ENCODE data around the gene CCDC63. TPM values are rescaled to one million over a fixed set of nuclear protein-coding genes. Genes with fewer than 3 reads are reported as not detected.

Gene CCDC63
- total and polyA plus RNA-seq, 9 of the 15 experiments (the other 6 are each of a cell fraction or from before 2014, with no cell fraction given) = not detected

DNA sequence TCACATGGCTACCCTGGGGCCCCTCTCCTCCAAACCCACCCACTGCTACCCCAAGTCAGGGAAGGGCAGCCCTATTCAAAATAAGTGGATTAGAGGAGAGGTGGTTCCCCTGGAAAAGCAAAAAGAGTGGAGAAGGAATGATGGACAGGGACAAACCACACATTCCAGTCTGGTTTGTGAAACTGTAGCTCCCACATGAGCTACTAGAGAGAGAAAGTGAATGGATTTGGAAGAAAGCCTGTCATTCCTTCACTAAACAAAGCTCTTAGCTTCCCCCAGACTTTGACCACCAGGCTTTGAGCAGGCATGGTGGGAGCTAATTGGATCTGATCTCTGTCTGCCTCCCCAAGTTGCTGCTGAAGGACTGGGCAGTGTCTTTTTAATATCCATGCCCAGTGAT is 28.0 kb downstream of the CCDC63 start:
- ChIA-PET CTCF (ENCODE audit: low intra/inter-chr PET ratio) (no interaction called here), POLR2A (no interaction called here)
- no peak for DNase-seq (ENCODE audit: extremely low read depth in 1 of 4, low spot score in 3 of 4)
- no peaks in the 10 kb centered on the region for H3K79me2 ChIP-seq (ENCODE audit: control insufficient read depth, insufficient read depth, low read length)
- H3K27me3 ChIP-seq (ENCODE audit: control insufficient read depth in 2 of 2, insufficient read depth in 2 of 2, low read length in 2 of 2) = peaks cover 7 to 23% of the 10 kb centered on the region in 2 experiments; a peak in 4 of 5 replicates
- no peak for FAIRE-seq
- H4K20me1 ChIP-seq (replicated peaks; ENCODE audit: control insufficient read depth, insufficient read depth, low read length) = no peaks in the 10 kb centered on the region
- in situ Hi-C loops (cut with MboI) = no loop called here
- H2AFZ ChIP-seq (ENCODE audit: low read depth, low read length) = no peak overlapping the region
- no peaks in the 10 kb centered on the region for H3K9me3 ChIP-seq (replicated peaks; ENCODE audit: control insufficient read depth, insufficient read depth, low read depth, low read length)
- no TSS peak for BruUV-seq (replicated peaks)
- no peak for TF ChIP-seq PRMT5 (CRISPR knock-in tag; IDR thresholded peaks at IDR 0.05)
- no peak for TF ChIP-seq GATAD2B (IDR thresholded peaks at IDR 0.05; ENCODE audit: borderline replicate concordance)
- TF ChIP-seq, protein P1, sequence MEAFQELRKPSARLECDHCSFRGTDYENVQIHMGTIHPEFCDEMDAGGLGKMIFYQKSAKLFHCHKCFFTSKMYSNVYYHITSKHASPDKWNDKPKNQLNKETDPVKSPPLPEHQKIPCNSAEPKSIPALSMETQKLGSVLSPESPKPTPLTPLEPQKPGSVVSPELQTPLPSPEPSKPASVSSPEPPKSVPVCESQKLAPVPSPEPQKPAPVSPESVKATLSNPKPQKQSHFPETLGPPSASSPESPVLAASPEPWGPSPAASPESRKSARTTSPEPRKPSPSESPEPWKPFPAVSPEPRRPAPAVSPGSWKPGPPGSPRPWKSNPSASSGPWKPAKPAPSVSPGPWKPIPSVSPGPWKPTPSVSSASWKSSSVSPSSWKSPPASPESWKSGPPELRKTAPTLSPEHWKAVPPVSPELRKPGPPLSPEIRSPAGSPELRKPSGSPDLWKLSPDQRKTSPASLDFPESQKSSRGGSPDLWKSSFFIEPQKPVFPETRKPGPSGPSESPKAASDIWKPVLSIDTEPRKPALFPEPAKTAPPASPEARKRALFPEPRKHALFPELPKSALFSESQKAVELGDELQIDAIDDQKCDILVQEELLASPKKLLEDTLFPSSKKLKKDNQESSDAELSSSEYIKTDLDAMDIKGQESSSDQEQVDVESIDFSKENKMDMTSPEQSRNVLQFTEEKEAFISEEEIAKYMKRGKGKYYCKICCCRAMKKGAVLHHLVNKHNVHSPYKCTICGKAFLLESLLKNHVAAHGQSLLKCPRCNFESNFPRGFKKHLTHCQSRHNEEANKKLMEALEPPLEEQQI (IDR thresholded peaks at IDR 0.05) = no peak
- no peak for TF ChIP-seq MCM2 (IDR thresholded peaks at IDR 0.05; ENCODE audit: low read depth)
- no peak for TF ChIP-seq CBX3 (IDR thresholded peaks at IDR 0.05; ENCODE audit: borderline replicate concordance in 1 of 2, low read length in 2 of 2)
- TF ChIP-seq POU5F1 (IDR thresholded peaks at IDR 0.05; ENCODE audit: borderline replicate concordance, low read depth, low read length, partially characterized antibody) = no peak
- TF ChIP-seq HOXB6 (CRISPR knock-in tag; IDR thresholded peaks at IDR 0.05; ENCODE audit: borderline replicate concordance) = no peak
- TF ChIP-seq BRF1 (IDR thresholded peaks at IDR 0.05; ENCODE audit: borderline replicate concordance, extremely low read depth, insufficient read length) = no peak
- TF ChIP-seq ASH1L (IDR thresholded peaks at IDR 0.05; ENCODE audit: borderline replicate concordance, low read depth, partially characterized antibody) = no peak
- TF ChIP-seq, protein P2, sequence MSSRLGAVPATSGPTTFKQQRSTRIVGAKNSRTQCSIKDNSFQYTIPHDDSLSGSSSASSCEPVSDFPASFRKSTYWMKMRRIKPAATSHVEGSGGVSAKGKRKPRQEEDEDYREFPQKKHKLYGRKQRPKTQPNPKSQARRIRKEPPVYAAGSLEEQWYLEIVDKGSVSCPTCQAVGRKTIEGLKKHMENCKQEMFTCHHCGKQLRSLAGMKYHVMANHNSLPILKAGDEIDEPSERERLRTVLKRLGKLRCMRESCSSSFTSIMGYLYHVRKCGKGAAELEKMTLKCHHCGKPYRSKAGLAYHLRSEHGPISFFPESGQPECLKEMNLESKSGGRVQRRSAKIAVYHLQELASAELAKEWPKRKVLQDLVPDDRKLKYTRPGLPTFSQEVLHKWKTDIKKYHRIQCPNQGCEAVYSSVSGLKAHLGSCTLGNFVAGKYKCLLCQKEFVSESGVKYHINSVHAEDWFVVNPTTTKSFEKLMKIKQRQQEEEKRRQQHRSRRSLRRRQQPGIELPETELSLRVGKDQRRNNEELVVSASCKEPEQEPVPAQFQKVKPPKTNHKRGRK (tag; IDR thresholded peaks at IDR 0.05) = no peak
- TF ChIP-seq, protein P3, sequence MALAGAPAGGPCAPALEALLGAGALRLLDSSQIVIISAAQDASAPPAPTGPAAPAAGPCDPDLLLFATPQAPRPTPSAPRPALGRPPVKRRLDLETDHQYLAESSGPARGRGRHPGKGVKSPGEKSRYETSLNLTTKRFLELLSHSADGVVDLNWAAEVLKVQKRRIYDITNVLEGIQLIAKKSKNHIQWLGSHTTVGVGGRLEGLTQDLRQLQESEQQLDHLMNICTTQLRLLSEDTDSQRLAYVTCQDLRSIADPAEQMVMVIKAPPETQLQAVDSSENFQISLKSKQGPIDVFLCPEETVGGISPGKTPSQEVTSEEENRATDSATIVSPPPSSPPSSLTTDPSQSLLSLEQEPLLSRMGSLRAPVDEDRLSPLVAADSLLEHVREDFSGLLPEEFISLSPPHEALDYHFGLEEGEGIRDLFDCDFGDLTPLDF (CRISPR knock-in tag; IDR thresholded peaks at IDR 0.05) = no peak
- no peak for TF ChIP-seq BDP1 (IDR thresholded peaks at IDR 0.05; ENCODE audit: insufficient read depth, insufficient read length)
- TF ChIP-seq ILK (tag; IDR thresholded peaks at IDR 0.05; ENCODE audit: borderline replicate concordance, low read depth) = no peak
- TF ChIP-seq JUND (IDR thresholded peaks at IDR 0.05; ENCODE audit: borderline replicate concordance, low read depth, low read length) = no peak
- no peak for TF ChIP-seq JUND (tag; IDR thresholded peaks at IDR 0.05; ENCODE audit: borderline replicate concordance, low read depth, low read length)
- TF ChIP-seq ZBTB1 (CRISPR knock-in tag; IDR thresholded peaks at IDR 0.05; ENCODE audit: borderline replicate concordance, low read depth) = no peak
- no peak for TF ChIP-seq ZFPM2 (CRISPR knock-in tag; IDR thresholded peaks at IDR 0.05)
- intact Hi-C loops (cut with micrococcal nuclease) = no loop called here
- no peak overlapping the region for H3K9ac ChIP-seq (ENCODE audit: insufficient read depth in 1 of 2, low read depth in 2 of 2, low read length in 2 of 2)
- no peaks in the 10 kb centered on the region for H3K9me1 ChIP-seq (ENCODE audit: control insufficient read depth, insufficient read depth, low read length)
- ATAC-seq = no peak
- H3K4me3 ChIP-seq = no peak overlapping the region
- no peak overlapping the region for H3K27ac ChIP-seq (ENCODE audit: extremely low read depth, low read depth, low read length)
- H3K4me2 ChIP-seq (ENCODE audit: insufficient read depth, low read length) = no peak overlapping the region
- no peaks in the 10 kb centered on the region for H3K36me3 ChIP-seq (ENCODE audit: control insufficient read depth, insufficient read depth, low read length)
- H3K4me1 ChIP-seq (replicated peaks in 1 of 2; ENCODE audit: control insufficient read depth in 2 of 2, insufficient read depth in 2 of 2, low read length in 2 of 2) = no peaks in the 10 kb centered on the region

Measured in K562 (cell line).